IMR-90 (cell line): ENCODE data around the gene EXOC8. TPM values are rescaled to one million over a fixed set of nuclear protein-coding genes. Genes with fewer than 3 reads are reported as not detected.

Experiments used
- ATAC-seq: fragments of 200-7000 bp; cut with Tn5 transposase; 2 replicates; pipeline ENCODE4 v1.9.1; 2020; ENCODE audit warnings: low read depth, mild to moderate bottlenecking, moderate library complexity
- BruUV-seq: library from RNA; stranded (reverse); fragments of 400-500 nt; replicated peaks from 2 replicates; lab custom pipeline; 2021; lab: Mats Ljungman, UMichigan
- CTCF ChIA-PET: fragments of 300-600 bp; formaldehyde crosslinking; extraction: SDS; loops from one replicate; lab custom pipeline; 2021; ENCODE audit warnings: antibody characterized with exemption; lab: Yijun Ruan, JAX
- POLR2A ChIA-PET: fragments of 300-600 bp; sonication (Branson Sonifier 250); formaldehyde crosslinking; loops from one replicate; lab custom pipeline; 2022; ENCODE audit warnings: antibody characterized with exemption; ENCODE audit not compliant: unreplicated experiment; lab: Charles Lee
- DNase-seq: peaks from one replicate; pipeline ENCODE4 v3.0.0; 2013
- H2AFZ ChIP-seq: replicated peaks from 2 replicates; pipeline ENCODE3; 2013; ENCODE audit warnings: low read length, mild to moderate bottlenecking; ENCODE audit not compliant: poor library complexity
- H2AK5ac ChIP-seq: 2 replicates; pipeline ENCODE4 v1.6.1; 2013; ENCODE audit warnings: low read depth, low read length, inconsistent platforms
- H2AK9ac ChIP-seq: replicated peaks from 2 replicates; pipeline ENCODE3; 2013; ENCODE audit warnings: mild to moderate bottlenecking, low read depth, low read length, moderate library complexity; ENCODE audit not compliant: poor library complexity
- H2BK120ac ChIP-seq: 2 replicates; pipeline ENCODE4 v1.6.1; 2013; ENCODE audit warnings: low read depth, low read length, inconsistent platforms
- H2BK15ac ChIP-seq: 3 replicates; pipeline ENCODE4 v1.6.1; 2013; ENCODE audit warnings: low read depth, low read length, inconsistent platforms
- H2BK20ac ChIP-seq: 2 replicates; pipeline ENCODE4 v1.6.1; 2013; ENCODE audit warnings: low read depth, mild to moderate bottlenecking, inconsistent platforms, low read length, moderate library complexity
- H2BK5ac ChIP-seq: 2 replicates; pipeline ENCODE4 v1.6.1; 2013; ENCODE audit warnings: mild to moderate bottlenecking, low read depth, low read length, inconsistent platforms; ENCODE audit not compliant: poor library complexity, severe bottlenecking
- H3K14ac ChIP-seq: replicated peaks from 2 replicates; pipeline ENCODE4 v1.6.1; 2013; ENCODE audit warnings: low read depth, low read length, inconsistent platforms
- H3K18ac ChIP-seq: 2 replicates; pipeline ENCODE4 v1.6.1; 2013; ENCODE audit warnings: low read depth, low read length, control low read depth
- H3K23ac ChIP-seq: 2 replicates; pipeline ENCODE4 v1.6.1; 2013; ENCODE audit warnings: low read depth, low read length, inconsistent platforms
- H3K27ac ChIP-seq: 2 replicates; pipeline ENCODE4 v1.5.1; 2013; ENCODE audit warnings: mild to moderate bottlenecking, control low read depth, low read length; ENCODE audit not compliant: insufficient read depth
- H3K27me3 ChIP-seq: 2 replicates; pipeline ENCODE4 v1.6.1; 2013; ENCODE audit warnings: low read length; ENCODE audit not compliant: control insufficient read depth, insufficient read depth
- H3K36me3 ChIP-seq: 2 replicates; pipeline ENCODE4 v1.6.1; 2013; ENCODE audit warnings: low read length, mixed read lengths; ENCODE audit not compliant: control insufficient read depth, insufficient read depth
- H3K4ac ChIP-seq: 2 replicates; pipeline ENCODE4 v1.6.1; 2013; ENCODE audit warnings: low read depth, low read length, inconsistent platforms
- H3K4me1 ChIP-seq: 2 replicates; pipeline ENCODE4 v1.6.1; 2013; ENCODE audit warnings: low read length, mixed read lengths; ENCODE audit not compliant: control insufficient read depth, insufficient read depth
- H3K4me2 ChIP-seq: 2 replicates; pipeline ENCODE4 v1.6.1; 2013; ENCODE audit warnings: low read depth, mild to moderate bottlenecking, control low read depth, low read length, moderate library complexity
- H3K4me3 ChIP-seq: 2 replicates; pipeline ENCODE4 v1.5.1; 2013; ENCODE audit warnings: low read depth, mild to moderate bottlenecking, control low read depth, low read length, moderate library complexity; ENCODE audit not compliant: insufficient read depth
- H3K56ac ChIP-seq: 2 replicates; pipeline ENCODE4 v1.6.1; 2013; ENCODE audit warnings: low read length, inconsistent platforms; ENCODE audit not compliant: insufficient read depth; ENCODE audit errors: extremely low read depth
- H3K79me1 ChIP-seq, 2 experiments: 2 replicates each; pipeline ENCODE4 v1.6.1; 2013; ENCODE audit warnings: low read length in 2 of 2, inconsistent platforms in 1 of 2, low read depth in 1 of 2
- H3K9ac ChIP-seq: 2 replicates; pipeline ENCODE4 v1.6.1; 2013; ENCODE audit warnings: low read depth, low read length, control low read depth
- H3K9me1 ChIP-seq: 2 replicates; pipeline ENCODE4 v1.6.1; 2013; ENCODE audit warnings: low read length, inconsistent platforms; ENCODE audit not compliant: insufficient read depth
- H3K9me3 ChIP-seq: 2 replicates; pipeline ENCODE4 v1.6.1; 2013; ENCODE audit warnings: low read length; ENCODE audit not compliant: control insufficient read depth, insufficient read depth
- H4K20me1 ChIP-seq: 2 replicates; pipeline ENCODE4 v1.6.1; 2013; ENCODE audit warnings: low read length, inconsistent platforms; ENCODE audit not compliant: insufficient read depth
- H4K5ac ChIP-seq: 2 replicates; pipeline ENCODE4 v1.6.1; 2013; ENCODE audit warnings: mild to moderate bottlenecking, low read depth, low read length, control low read depth
- H4K8ac ChIP-seq, 2 experiments: 2 replicates each; pipeline ENCODE4 v1.6.1; 2013; ENCODE audit warnings: low read depth in 2 of 2, low read length in 2 of 2, control low read depth in 1 of 2, inconsistent platforms in 1 of 2
- H4K91ac ChIP-seq: 2 replicates; pipeline ENCODE4 v1.6.1; 2013; ENCODE audit warnings: low read depth, low read length, inconsistent platforms; ENCODE audit not compliant: insufficient read depth
- CTCF ChIP-seq: conservative IDR thresholded peaks from 2 replicates; pipeline ENCODE4 v1.5.1; 2012; ENCODE audit warnings: mild to moderate bottlenecking, low read depth, low read length, improper control_type of control experiment
- FOS ChIP-seq: fragments of 150-350 bp; IDR thresholded peaks from 2 replicates; pipeline ENCODE4 v1.6.1; 2016; ENCODE audit warnings: low read depth, low read length
- MAFK ChIP-seq: IDR thresholded peaks from 2 replicates; pipeline ENCODE4 v1.6.1; 2012; ENCODE audit warnings: low read depth, low read length, improper control_type of control experiment
- MXI1 ChIP-seq: IDR thresholded peaks from 2 replicates; pipeline ENCODE4 v1.6.1; 2012; ENCODE audit warnings: low read depth, mild to moderate bottlenecking, low read length, moderate library complexity, borderline replicate concordance
- NFE2L2 ChIP-seq: fragments of 150-350 bp; IDR thresholded peaks from 2 replicates; pipeline ENCODE4 v1.6.1; 2016; ENCODE audit warnings: low read depth, mild to moderate bottlenecking, low read length
- USF2 ChIP-seq: fragments of 150-350 bp; IDR thresholded peaks from 2 replicates; pipeline ENCODE4 v1.6.1; 2017; ENCODE audit warnings: mild to moderate bottlenecking, antibody characterized with exemption, low read length, low read depth
- WGBS, 2 experiments: methylation state at CpG; one replicate each; pipeline versions ENCODE4 v1.1.5 to v1.1.7; 2013; ENCODE audit warnings: missing lambda C conversion rate in 2 of 2; ENCODE audit not compliant: insufficient read length in 1 of 2; ENCODE audit errors: extremely low coverage in 2 of 2; 5-methylcytosine and 5-hydroxymethylcytosine counted together
- dilution Hi-C: fragments of 300-500 bp; cut with HindIII; formaldehyde crosslinking; loops from one replicate; pipeline ENCODE4 v1.14.3; 2018; ENCODE audit warnings: low sequenced_read_pairs; ENCODE audit not compliant: unreplicated experiment
- in situ Hi-C: fragments of 300-500 bp; cut with MboI; formaldehyde crosslinking; loops from 3 replicates; pipeline ENCODE4 v1.14.3; 2019; ENCODE audit warnings: low sequenced_read_pairs, inconsistent platforms, mixed read lengths
- intact Hi-C: fragments of 100-400 bp; cut with micrococcal nuclease; formaldehyde crosslinking; loops from 2 replicates; pipeline ENCODE4 v1.10.0; 2022
- polyA plus RNA-seq, 3 experiments: library from polyadenylated mRNA; depleted of rRNA; stranded (reverse); fragments of >200 nt; gene quantifications; 2 replicates each; pipeline ENCODE4 v1.2.3, GENCODE V29; 2012; ENCODE audit warnings: low replicate concordance in 1 of 3
- total RNA-seq: library from RNA; depleted of rRNA; stranded (reverse); fragments of >200 nt; gene quantifications from 2 replicates; pipeline ENCODE4 v1.2.3, GENCODE V29; 2012

Gene EXOC8
- total and polyA plus RNA-seq, 2 of the 4 experiments (the other 2 are of a cell fraction): 2.6 to 11.5 TPM

GRCh38 chr1:231363624-231364023 is 26.0 kb upstream of the EXOC8 start:
- no peak overlapping the region for H3K4me3 ChIP-seq
- no peak overlapping the region for H4K91ac ChIP-seq
- H3K4me2 ChIP-seq: no peak overlapping the region
- H3K18ac ChIP-seq: no peak overlapping the region
- H3K9me3 ChIP-seq: no peaks in the 10 kb centered on the region
- peaks cover 10 to 18% of the 10 kb centered on the region in 2 experiments; a peak in 3 of 4 replicates for H3K79me1 ChIP-seq
- H4K20me1 ChIP-seq: no peaks in the 10 kb centered on the region; the same call in 1 of the 2 replicates
- H3K14ac ChIP-seq: no peak overlapping the region
- H3K4me1 ChIP-seq: no peaks in the 10 kb centered on the region
- TF ChIP-seq NFE2L2 (no peak), FOS (no peak), USF2 (no peak), MAFK (no peak), MXI1 (no peak), CTCF (no peak)
- in situ Hi-C loops: loop anchor here (5.0 kb wide), 2 partner anchors 59 to 224 kb away; partner anchors contain the start of gene EGLN1
- H2BK5ac ChIP-seq: no peak overlapping the region
- BruUV-seq: no TSS peak
- H3K4ac ChIP-seq: no peak overlapping the region
- H2AK9ac ChIP-seq: no peak overlapping the region
- H3K9me1 ChIP-seq: peaks cover 4% of the 10 kb centered on the region; the same call in 1 of the 2 replicates
- no CpG with 5 or more reads among the region's 1 CpG for WGBS, 2 experiments
- no peak overlapping the region for H3K23ac ChIP-seq
- H2BK15ac ChIP-seq: no peak overlapping the region
- ChIA-PET CTCF (no interaction called here), POLR2A (no interaction called here)
- H3K9ac ChIP-seq: no peak overlapping the region
- H4K5ac ChIP-seq: no peak overlapping the region
- H2AK5ac ChIP-seq: no peak overlapping the region
- no peak overlapping the region for H2AFZ ChIP-seq
- no peak for ATAC-seq
- H3K56ac ChIP-seq: no peak overlapping the region
- H2BK120ac ChIP-seq: no peak overlapping the region
- dilution Hi-C loops: no loop called here
- intact Hi-C loops: no loop called here
- no peak overlapping the region for H3K27ac ChIP-seq
- H2BK20ac ChIP-seq: no peak overlapping the region
- H4K8ac ChIP-seq: no peak overlapping the region
- peaks cover 9% of the 10 kb centered on the region for H3K36me3 ChIP-seq
- H3K27me3 ChIP-seq: no peaks in the 10 kb centered on the region
- no peak for DNase-seq
